Liver (tissue), 9 donors: ENCODE measurements around the gene MALT1. TPM values are rescaled to one million over a fixed set of nuclear protein-coding genes. Genes with fewer than 3 reads are reported as not detected.
A peak's percentile ranks its signal among the peaks of the same experiment; 100 is the strongest.

Source experiments
- DNase-seq: peaks from one replicate; pipeline ENCODE4 v3.0.0-alpha.2; 2017; ENCODE audit warnings: low spot score
- H3K27ac ChIP-seq, 2 donors: one replicate each; pipeline ENCODE4 v1.7.0; 2013; ENCODE audit warnings: inconsistent platforms in 2 of 2, low read length in 2 of 2, control low read depth in 1 of 2, low read depth in 1 of 2, mild to moderate bottlenecking in 1 of 2
- H3K27me3 ChIP-seq, 4 donors: one replicate each; pipeline versions ENCODE4 v1.6.1 to v1.7.0; 2013; ENCODE audit warnings: low read length in 3 of 4, inconsistent platforms in 1 of 4, mild to moderate bottlenecking in 1 of 4, moderate library complexity in 1 of 4; ENCODE audit not compliant: control insufficient read depth in 4 of 4, insufficient read depth in 4 of 4
- H3K36me3 ChIP-seq, 4 donors: one replicate each; pipeline versions ENCODE4 v1.6.1 to v1.7.0; 2013; ENCODE audit warnings: low read length in 3 of 4, mild to moderate bottlenecking in 3 of 4, low read depth in 1 of 4, moderate library complexity in 1 of 4; ENCODE audit not compliant: control insufficient read depth in 4 of 4, insufficient read depth in 3 of 4
- H3K4me1 ChIP-seq, 4 donors: one replicate each; pipeline versions ENCODE4 v1.6.1 to v1.7.0; 2013; ENCODE audit warnings: low read length in 3 of 4, mild to moderate bottlenecking in 3 of 4, moderate library complexity in 1 of 4; ENCODE audit not compliant: control insufficient read depth in 4 of 4, insufficient read depth in 4 of 4
- H3K4me3 ChIP-seq, 3 donors: one replicate each; pipeline versions ENCODE4 v1.6.1 to v1.7.0; 2013; ENCODE audit warnings: low read length in 3 of 3, control low read depth in 1 of 3, low read depth in 1 of 3, mild to moderate bottlenecking in 1 of 3
- H3K9ac ChIP-seq, 2 donors: one replicate each; pipeline ENCODE4 v1.7.0; 2013; ENCODE audit warnings: low read length in 2 of 2, mild to moderate bottlenecking in 2 of 2, moderate library complexity in 2 of 2, control low read depth in 1 of 2, low read depth in 1 of 2
- H3K9me3 ChIP-seq, 4 donors: one replicate each; pipeline versions ENCODE4 v1.6.1 to v1.7.0; 2013; ENCODE audit warnings: low read length in 3 of 4; ENCODE audit not compliant: control insufficient read depth in 4 of 4
- CTCF ChIP-seq: fragments of 150-350 bp; IDR thresholded peaks from 2 replicates; pipeline ENCODE4 v1.5.1; 2017; ENCODE audit warnings: improper control_type of control experiment, low read depth, low read length; ENCODE audit not compliant: missing input control
- EGR1 ChIP-seq, 2 donors: IDR thresholded peaks; 2 replicates each; pipeline ENCODE4 v1.6.1; 2016 to 2018; ENCODE audit warnings: antibody characterized with exemption in 2 of 2, low read depth in 2 of 2
- FOXA1 ChIP-seq: IDR thresholded peaks from 2 replicates; pipeline ENCODE4 v1.6.1; 2016; ENCODE audit warnings: antibody characterized with exemption
- GABPA ChIP-seq, 2 donors: IDR thresholded peaks in 1 of 2; conservative IDR thresholded peaks in 1 of 2; 2 replicates each; pipeline ENCODE4 v1.6.1; 2016; ENCODE audit warnings: antibody characterized with exemption in 2 of 2, mild to moderate bottlenecking in 1 of 2, moderate library complexity in 1 of 2
- HNF4A ChIP-seq, 2 donors: conservative IDR thresholded peaks; 2 replicates each; pipeline ENCODE4 v1.6.1; 2016; ENCODE audit warnings: antibody characterized with exemption in 2 of 2, mild to moderate bottlenecking in 2 of 2
- HNF4G ChIP-seq: IDR thresholded peaks from 2 replicates; pipeline ENCODE4 v1.6.1; 2016; ENCODE audit warnings: antibody characterized with exemption
- JUND ChIP-seq, 2 donors: IDR thresholded peaks; 2 replicates each; pipeline ENCODE4 v1.6.1; 2016; ENCODE audit warnings: antibody characterized with exemption in 2 of 2
- MAX ChIP-seq: IDR thresholded peaks from 2 replicates; pipeline ENCODE4 v1.6.1; 2016; ENCODE audit warnings: antibody characterized with exemption
- NR2F2 ChIP-seq: IDR thresholded peaks from 2 replicates; pipeline ENCODE4 v1.6.1; 2016; ENCODE audit warnings: antibody characterized with exemption
- RAD21 ChIP-seq, 2 donors: IDR thresholded peaks; 2 replicates each; pipeline ENCODE4 v1.6.1; 2016; ENCODE audit warnings: antibody characterized with exemption in 2 of 2, mild to moderate bottlenecking in 2 of 2
- RXRA ChIP-seq, 2 donors: IDR thresholded peaks; 2 replicates each; pipeline ENCODE4 v1.6.1; 2017 to 2018; ENCODE audit warnings: antibody characterized with exemption in 2 of 2, mild to moderate bottlenecking in 1 of 2
- SP1 ChIP-seq: IDR thresholded peaks from 2 replicates; pipeline ENCODE4 v1.6.1; 2018; ENCODE audit warnings: antibody characterized with exemption, mild to moderate bottlenecking
- TAF1 ChIP-seq: conservative IDR thresholded peaks from 2 replicates; pipeline ENCODE4 v1.6.1; 2016; ENCODE audit warnings: antibody characterized with exemption, mild to moderate bottlenecking
- YY1 ChIP-seq: IDR thresholded peaks from 2 replicates; pipeline ENCODE4 v1.6.1; 2016; ENCODE audit warnings: antibody characterized with exemption, mild to moderate bottlenecking
- ZBTB33 ChIP-seq: IDR thresholded peaks from 2 replicates; pipeline ENCODE4 v1.6.1; 2016; ENCODE audit warnings: antibody characterized with exemption
- WGBS: extraction: QIAGEN DNeasy Blood & Tissue Kit; methylation state at CpG from one replicate; pipeline ENCODE4 v1.1.7; 2013; 5-methylcytosine and 5-hydroxymethylcytosine counted together
- polyA plus RNA-seq, 2 donors: library from polyadenylated mRNA; stranded (reverse) in 1 of 2; unstranded in 1 of 2; fragments of 200-250 nt in 1 of 2; fragments of >200 nt in 1 of 2; fragmentation: Nextera tagmentation in 1 of 2; extraction: Ambion mirVana in 1 of 2; gene quantifications; one replicate each; pipeline versions ENCODE4 v1.2.1 to v1.2.3, GENCODE V29; 2013 to 2015
- total RNA-seq, 2 donors: library from RNA; depleted of rRNA; stranded (reverse); fragments of >200 nt; gene quantifications; one replicate each; pipeline ENCODE4 v1.2.3, GENCODE V29; 2014
- donor health status: healthy.
- donor health status: healthy.
- donor health status: healthy.
- donor health status: healthy.
- donor health status: healthy.

Gene MALT1
- total and polyA plus RNA-seq, 4 donors, result 3.1 to 27.3 (median 6.4) TPM

GRCh38 chr18:58676270-58676669 is 5.0 kb downstream of the MALT1 start:
- WGBS, result 97% methylated on average over 1 of the region's 1 CpG
- Histone ChIP-seq H3K9me3 (no peaks in the 10 kb centered on the region), H3K4me3 (no peak overlapping the region), H3K9ac (no peak overlapping the region), H3K27ac (no peak overlapping the region), H3K4me1 (peaks cover 0 to 18% (median 10%) of the 10 kb centered on the region in 4 donors), H3K27me3 (no peaks in the 10 kb centered on the region), H3K36me3 (no peaks in the 10 kb centered on the region)
- DNase-seq, result no peak
- TF ChIP-seq JUND (IDR thresholded peaks at IDR 0.05), result no peak
- no peak for TF ChIP-seq FOXA1
- TF ChIP-seq YY1, result no peak
- no peak for TF ChIP-seq ZBTB33
- TF ChIP-seq MAX, result no peak
- TF ChIP-seq NR2F2, result no peak
- no peak for TF ChIP-seq EGR1 (IDR thresholded peaks at IDR 0.05; ENCODE audit: low read depth in 2 of 2)
- TF ChIP-seq TAF1, result no peak
- TF ChIP-seq GABPA (IDR thresholded peaks at IDR 0.05 in 1 of 2, conservative IDR thresholded peaks at IDR 0.05 in 1 of 2), result no peak
- TF ChIP-seq RAD21 (IDR thresholded peaks at IDR 0.05), result no peak
- TF ChIP-seq HNF4G, result no peak

GRCh38 chr18:58682429-58683069 is 11.3 kb downstream of the MALT1 start:
- 57% methylated on average over 5 of the region's 5 CpGs for WGBS
- Histone ChIP-seq H3K4me3 (no peak overlapping the region), H3K36me3 (peaks cover 0 to 5% (median 4%) of the 10 kb centered on the region in 4 donors), H3K27me3 (no peaks in the 10 kb centered on the region), H3K27ac (peak overlapping the region; percentile 65 to 76), H3K9me3 (no peaks in the 10 kb centered on the region), H3K4me1 (peaks cover 2 to 11% (median 3%) of the 10 kb centered on the region in 4 donors), H3K9ac (no peak overlapping the region)
- TF ChIP-seq CTCF (no peak), RAD21 (IDR thresholded peaks at IDR 0.05) (peak in 1 of 2 donors; percentile 56), GABPA (IDR thresholded peaks at IDR 0.05 in 1 of 2, conservative IDR thresholded peaks at IDR 0.05 in 1 of 2) (no peak), SP1 (no peak), HNF4G (no peak), NR2F2 (no peak), TAF1 (no peak), RXRA (IDR thresholded peaks at IDR 0.05) (peak; percentile 40 to 48), EGR1 (IDR thresholded peaks at IDR 0.05; ENCODE audit: low read depth in 2 of 2) (peak in 1 of 2 donors; percentile 45), HNF4A (conservative IDR thresholded peaks at IDR 0.05) (peak; percentile 26 to 32), YY1 (peak; percentile 34), MAX (peak; percentile 61)
- peak; percentile 67 for DNase-seq
